HEK293T (cell line): Measurements from ENCODE around the gene TECRL.

Experiments
- ARNT ChIP-seq: fragments of 450-650 bp; IDR thresholded peaks from 2 replicates; pipeline ENCODE4 v1.6.1; 2017; ENCODE audit warnings: mild to moderate bottlenecking
- BHLHE40 ChIP-seq: fragments of 450-650 bp; IDR thresholded peaks from 2 replicates; pipeline ENCODE4 v1.6.1; 2016; ENCODE audit warnings: mild to moderate bottlenecking, moderate library complexity, borderline replicate concordance
- CTBP1 ChIP-seq: fragments of 450-650 bp; IDR thresholded peaks from 2 replicates; pipeline ENCODE4 v1.6.1; 2016; ENCODE audit warnings: borderline replicate concordance
- ELF4 ChIP-seq: fragments of 450-650 bp; IDR thresholded peaks from 2 replicates; pipeline ENCODE4 v1.6.1; 2017; ENCODE audit warnings: antibody characterized with exemption
- L3MBTL2 ChIP-seq: fragments of 450-650 bp; conservative IDR thresholded peaks from 2 replicates; pipeline ENCODE4 v1.6.1; 2016; ENCODE audit warnings: mild to moderate bottlenecking
- SP1 ChIP-seq: fragments of 450-650 bp; IDR thresholded peaks from 2 replicates; pipeline ENCODE4 v1.6.1; 2017
- ZNF384 ChIP-seq: fragments of 450-650 bp; IDR thresholded peaks from 2 replicates; pipeline ENCODE4 v1.6.1; 2016

- TF ChIP-seq ZNF384: no peak
- TF ChIP-seq SP1: no peak
- no peak for TF ChIP-seq BHLHE40
- TF ChIP-seq ELF4: no peak
- no peak for TF ChIP-seq CTBP1
- no peak for TF ChIP-seq L3MBTL2
- no peak for TF ChIP-seq ARNT
Observed at GRCh38 chr4:64384237-64385203, 24.7 kb downstream of the TECRL start.
